IPS-18a (cell line): ENCODE measurements around the gene RNF144A.

ENCODE experiments used
- H3K27ac ChIP-seq: one replicate; pipeline ENCODE4 v1.5.1; 2013; ENCODE audit warnings: low read length
- H3K27me3 ChIP-seq: one replicate; pipeline ENCODE4 v1.6.1; 2013; ENCODE audit warnings: mild to moderate bottlenecking, low read length; ENCODE audit not compliant: control insufficient read depth, insufficient read depth
- H3K36me3 ChIP-seq: one replicate; pipeline ENCODE4 v1.6.1; 2013; ENCODE audit warnings: low read depth, low read length; ENCODE audit not compliant: control insufficient read depth
- H3K4me1 ChIP-seq: one replicate; pipeline ENCODE4 v1.6.1; 2013; ENCODE audit warnings: low read depth, low read length; ENCODE audit not compliant: control insufficient read depth
- H3K4me3 ChIP-seq: one replicate; pipeline ENCODE4 v1.5.1; 2013; ENCODE audit warnings: low read length
- H3K9ac ChIP-seq: one replicate; pipeline ENCODE4 v1.6.1; 2013; ENCODE audit warnings: mild to moderate bottlenecking, low read length, moderate library complexity
- H3K9me3 ChIP-seq: one replicate; pipeline ENCODE4 v1.6.1; 2013; ENCODE audit warnings: low read depth, low read length; ENCODE audit not compliant: control insufficient read depth

RNF144A gene

GRCh38 chr2:7032371-7032770, 115.2 kb downstream of the RNF144A start:
- peaks cover 7% of the 10 kb centered on the region for H3K36me3 ChIP-seq
- no peak overlapping the region for H3K4me3 ChIP-seq
- H3K9me3 ChIP-seq = no peaks in the 10 kb centered on the region
- H3K27me3 ChIP-seq = no peaks in the 10 kb centered on the region
- no peak overlapping the region for H3K9ac ChIP-seq
- no peaks in the 10 kb centered on the region for H3K4me1 ChIP-seq
- no peak overlapping the region for H3K27ac ChIP-seq

GRCh38 chr2:7033136-7033960, 116.1 kb downstream of the RNF144A start:
- H3K27ac ChIP-seq = no peak overlapping the region
- no peaks in the 10 kb centered on the region for H3K9me3 ChIP-seq
- no peak overlapping the region for H3K4me3 ChIP-seq
- no peak overlapping the region for H3K9ac ChIP-seq
- no peaks in the 10 kb centered on the region for H3K27me3 ChIP-seq
- H3K4me1 ChIP-seq = no peaks in the 10 kb centered on the region
- H3K36me3 ChIP-seq = peaks cover 7% of the 10 kb centered on the region

- Histone ChIP-seq H3K4me3 (no peak overlapping the region), H3K9me3 (no peaks in the 10 kb centered on the region), H3K27me3 (no peaks in the 10 kb centered on the region), H3K27ac (no peak overlapping the region), H3K9ac (no peak overlapping the region), H3K4me1 (no peaks in the 10 kb centered on the region), H3K36me3 (peaks cover 7% of the 10 kb centered on the region)
Measured at GRCh38 chr2:7034303-7034702, 117.1 kb downstream of the RNF144A start.

DNA sequence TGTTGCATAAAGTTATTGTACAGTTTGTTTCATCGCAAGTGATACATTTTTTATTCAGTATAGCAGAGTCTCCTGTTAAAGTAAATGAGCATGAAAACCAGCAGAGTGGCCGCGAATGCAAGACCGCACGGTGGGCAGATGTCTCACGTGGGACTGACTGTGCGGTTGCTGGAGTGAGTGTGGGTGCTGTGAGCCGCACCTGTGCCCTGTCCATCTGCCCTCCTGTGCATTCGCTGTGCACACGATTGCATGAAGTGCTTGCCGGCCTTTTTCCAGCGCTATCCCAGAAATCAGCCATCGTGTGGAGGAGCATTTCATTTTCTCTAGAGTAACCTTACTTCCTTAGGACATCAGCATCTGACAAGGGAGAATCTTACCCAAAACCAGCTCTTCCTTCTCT, 118.7 kb downstream of the RNF144A start:
- Histone ChIP-seq H3K4me3 (no peak overlapping the region), H3K36me3 (peaks cover 7% of the 10 kb centered on the region), H3K4me1 (no peaks in the 10 kb centered on the region), H3K9me3 (no peaks in the 10 kb centered on the region), H3K27me3 (no peaks in the 10 kb centered on the region), H3K27ac (no peak overlapping the region), H3K9ac (no peak overlapping the region)

DNA sequence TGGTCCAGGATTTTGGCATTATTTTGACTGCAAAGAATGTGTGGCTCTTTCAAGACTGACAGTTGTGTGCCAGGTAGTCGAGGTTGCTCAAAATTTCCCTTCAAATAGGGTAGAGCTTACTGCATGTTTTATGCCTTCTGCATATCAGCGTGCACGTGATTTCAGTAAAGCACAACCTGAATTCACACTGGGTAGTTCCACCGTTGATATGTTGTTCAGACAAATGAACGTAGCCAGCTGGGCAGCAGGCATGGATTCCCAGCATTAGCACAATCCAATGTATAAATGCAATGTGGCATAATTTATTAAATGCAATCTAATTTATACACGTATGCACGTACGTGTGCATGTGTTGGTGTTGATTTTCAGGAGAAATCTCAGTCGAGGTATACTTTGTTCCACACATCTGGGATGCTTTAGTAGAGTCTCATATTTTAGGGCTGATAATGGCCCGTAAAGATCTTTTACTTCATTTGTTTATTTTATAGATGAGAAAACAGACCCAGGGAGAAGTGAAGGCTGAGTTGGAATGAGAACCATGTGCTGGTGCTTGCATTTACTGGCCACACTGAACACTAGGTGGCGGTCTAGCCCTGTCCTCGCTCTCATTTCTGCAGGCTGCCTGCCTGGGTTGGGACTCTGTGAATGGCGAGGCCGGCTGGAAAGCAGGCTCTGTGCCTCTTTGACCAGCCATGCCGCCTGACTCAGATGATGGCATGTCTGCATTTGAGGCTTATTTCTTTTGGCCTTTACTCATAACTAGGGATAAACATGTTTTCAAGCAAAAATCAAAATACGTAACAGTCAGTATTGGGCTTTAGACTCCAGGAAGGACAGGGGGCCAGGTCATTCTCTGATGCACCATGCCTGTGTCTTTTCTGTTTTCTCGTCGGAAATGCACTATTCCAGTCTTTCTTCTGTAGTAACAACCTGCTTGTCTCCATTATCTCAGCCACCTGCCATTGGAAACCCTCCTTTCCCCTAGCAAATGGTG, 120.4 kb downstream of the RNF144A start:
- Histone ChIP-seq H3K9me3 (no peaks in the 10 kb centered on the region), H3K36me3 (peaks cover 3% of the 10 kb centered on the region), H3K4me1 (no peaks in the 10 kb centered on the region), H3K27me3 (no peaks in the 10 kb centered on the region), H3K27ac (no peak overlapping the region), H3K9ac (no peak overlapping the region), H3K4me3 (no peak overlapping the region)

- Histone ChIP-seq H3K9ac (no peak overlapping the region), H3K9me3 (no peaks in the 10 kb centered on the region), H3K27me3 (no peaks in the 10 kb centered on the region), H3K27ac (no peak overlapping the region), H3K4me1 (no peaks in the 10 kb centered on the region), H3K36me3 (no peaks in the 10 kb centered on the region), H3K4me3 (no peak overlapping the region)
Measured at GRCh38 chr2:7040547-7040946, 123.3 kb downstream of the RNF144A start.

- Histone ChIP-seq H3K4me3 (no peak overlapping the region), H3K4me1 (no peaks in the 10 kb centered on the region), H3K9ac (no peak overlapping the region), H3K36me3 (no peaks in the 10 kb centered on the region), H3K9me3 (no peaks in the 10 kb centered on the region), H3K27me3 (no peaks in the 10 kb centered on the region), H3K27ac (no peak overlapping the region)
Measured at GRCh38 chr2:7041421-7041820, 124.2 kb downstream of the RNF144A start.

DNA sequence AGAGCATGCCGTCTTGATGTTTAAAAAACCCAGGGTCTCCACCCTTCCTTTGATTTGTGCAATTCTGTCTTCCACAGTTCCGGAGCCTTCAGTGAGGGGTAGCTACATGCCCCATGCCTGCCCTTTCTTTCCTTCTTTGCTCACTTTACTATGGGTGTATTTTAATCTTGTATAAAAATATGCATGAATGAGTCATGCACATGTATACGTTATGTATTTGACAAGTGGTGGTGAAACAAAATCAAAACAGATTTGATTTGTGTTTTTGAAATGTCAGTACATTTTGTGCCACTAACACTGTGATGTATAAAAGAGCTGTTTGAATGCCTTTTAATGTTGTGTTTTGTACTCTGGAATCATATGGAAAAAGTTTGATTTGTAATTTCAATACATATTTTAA, 126.5 kb downstream of the RNF144A start:
- H3K9me3 ChIP-seq = no peaks in the 10 kb centered on the region
- no peak overlapping the region for H3K4me3 ChIP-seq
- no peaks in the 10 kb centered on the region for H3K36me3 ChIP-seq
- H3K27me3 ChIP-seq = no peaks in the 10 kb centered on the region
- no peak overlapping the region for H3K27ac ChIP-seq
- H3K9ac ChIP-seq = no peak overlapping the region
- no peaks in the 10 kb centered on the region for H3K4me1 ChIP-seq

- Histone ChIP-seq H3K4me1 (peaks cover 4% of the 10 kb centered on the region), H3K36me3 (no peaks in the 10 kb centered on the region), H3K9ac (no peak overlapping the region), H3K4me3 (no peak overlapping the region), H3K27ac (no peak overlapping the region), H3K27me3 (no peaks in the 10 kb centered on the region), H3K9me3 (no peaks in the 10 kb centered on the region)
Measured at GRCh38 chr2:7044253-7045250, 127.3 kb downstream of the RNF144A start.

- peaks cover 4% of the 10 kb centered on the region for H3K4me1 ChIP-seq
- H3K9me3 ChIP-seq = no peaks in the 10 kb centered on the region
- H3K27me3 ChIP-seq = no peaks in the 10 kb centered on the region
- no peak overlapping the region for H3K27ac ChIP-seq
- no peaks in the 10 kb centered on the region for H3K36me3 ChIP-seq
- no peak overlapping the region for H3K4me3 ChIP-seq
- H3K9ac ChIP-seq = no peak overlapping the region
Measured at GRCh38 chr2:7045601-7046590, 128.7 kb downstream of the RNF144A start.
